AG04450 (cell line): ENCODE results near the gene MOCOS. TPM values are rescaled to one million over a fixed set of nuclear protein-coding genes. Genes with fewer than 3 reads are reported as not detected.

Experiments used
- CTCF ChIA-PET: fragments of 300-600, 350-600 bp; formaldehyde crosslinking; extraction: SDS; loops from one replicate; lab custom pipeline; 2022; ENCODE audit warnings: antibody characterized with exemption, inconsistent platforms; lab: Charles Lee
- POLR2A ChIA-PET: fragments of 350-600 bp; formaldehyde crosslinking; extraction: SDS; loops from one replicate; lab custom pipeline; 2021; ENCODE audit warnings: antibody characterized with exemption, inconsistent platforms; lab: Yijun Ruan, JAX
- DNase-seq: peaks from one replicate; pipeline ENCODE4 v3.0.0-alpha.2; 2011; ENCODE audit warnings: low read depth, low spot score
- H3K27ac ChIP-seq: one replicate; pipeline ENCODE4 v1.5.1; 2012; ENCODE audit warnings: low read depth, low read length, control low read depth
- H3K27me3 ChIP-seq: one replicate; pipeline ENCODE4 v1.6.0; 2012; ENCODE audit warnings: low read length; ENCODE audit not compliant: control insufficient read depth, insufficient read depth
- H3K4me3 ChIP-seq: 2 replicates; pipeline ENCODE4 v1.5.1; 2011; ENCODE audit warnings: mild to moderate bottlenecking, low read depth, low read length, control low read depth
- H3K9me3 ChIP-seq: 2 replicates; pipeline ENCODE4 v1.5.1; 2012; ENCODE audit warnings: low read length; ENCODE audit not compliant: control insufficient read depth, insufficient read depth
- polyA plus RNA-seq: library from polyadenylated mRNA; depleted of rRNA; stranded (reverse); fragments of >200 nt; gene quantifications from 2 replicates; pipeline ENCODE4 v1.2.3, GENCODE V29; 2011
- TF ChIP-seq, protein P1 (sequence below): IDR thresholded peaks from 2 replicates; pipeline ENCODE4 v1.5.1; 2011; ENCODE audit warnings: low read depth, low read length, control low read depth, inconsistent platforms

Gene MOCOS
- polyA plus RNA-seq, 1 experiment, result 5.1 TPM

DNA sequence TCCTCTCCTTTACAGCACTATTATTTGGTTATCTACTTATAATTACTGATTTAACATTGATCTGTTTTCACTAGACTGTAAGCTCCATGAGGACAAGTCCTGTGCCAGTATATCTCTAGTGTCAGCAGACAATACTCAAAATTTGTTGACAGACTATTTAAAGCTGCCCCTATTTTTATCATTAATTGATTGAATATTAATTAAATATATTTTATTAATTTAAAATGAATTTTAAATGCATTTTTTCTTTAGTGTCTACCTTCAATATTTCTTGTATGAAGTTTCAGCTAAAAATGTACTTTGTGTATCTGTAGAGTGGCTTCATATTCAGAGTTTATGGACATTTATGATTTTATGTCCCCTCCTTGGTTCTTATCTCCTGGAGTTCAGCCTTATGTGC lies 83.9 kb downstream of the MOCOS start:
- ChIA-PET POLR2A (no interaction called here), CTCF (interaction anchor here (1.0 kb wide), 1 partner anchor 10 kb away, joined by 3 read pairs; no protein-coding TSS in a partner anchor)
- Histone ChIP-seq H3K27ac (no peak overlapping the region), H3K4me3 (no peak overlapping the region), H3K9me3 (no peaks in the 10 kb centered on the region), H3K27me3 (no peaks in the 10 kb centered on the region)
- TF ChIP-seq, protein P1, sequence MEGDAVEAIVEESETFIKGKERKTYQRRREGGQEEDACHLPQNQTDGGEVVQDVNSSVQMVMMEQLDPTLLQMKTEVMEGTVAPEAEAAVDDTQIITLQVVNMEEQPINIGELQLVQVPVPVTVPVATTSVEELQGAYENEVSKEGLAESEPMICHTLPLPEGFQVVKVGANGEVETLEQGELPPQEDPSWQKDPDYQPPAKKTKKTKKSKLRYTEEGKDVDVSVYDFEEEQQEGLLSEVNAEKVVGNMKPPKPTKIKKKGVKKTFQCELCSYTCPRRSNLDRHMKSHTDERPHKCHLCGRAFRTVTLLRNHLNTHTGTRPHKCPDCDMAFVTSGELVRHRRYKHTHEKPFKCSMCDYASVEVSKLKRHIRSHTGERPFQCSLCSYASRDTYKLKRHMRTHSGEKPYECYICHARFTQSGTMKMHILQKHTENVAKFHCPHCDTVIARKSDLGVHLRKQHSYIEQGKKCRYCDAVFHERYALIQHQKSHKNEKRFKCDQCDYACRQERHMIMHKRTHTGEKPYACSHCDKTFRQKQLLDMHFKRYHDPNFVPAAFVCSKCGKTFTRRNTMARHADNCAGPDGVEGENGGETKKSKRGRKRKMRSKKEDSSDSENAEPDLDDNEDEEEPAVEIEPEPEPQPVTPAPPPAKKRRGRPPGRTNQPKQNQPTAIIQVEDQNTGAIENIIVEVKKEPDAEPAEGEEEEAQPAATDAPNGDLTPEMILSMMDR, result no peak
- DNase-seq, result no peak

DNA sequence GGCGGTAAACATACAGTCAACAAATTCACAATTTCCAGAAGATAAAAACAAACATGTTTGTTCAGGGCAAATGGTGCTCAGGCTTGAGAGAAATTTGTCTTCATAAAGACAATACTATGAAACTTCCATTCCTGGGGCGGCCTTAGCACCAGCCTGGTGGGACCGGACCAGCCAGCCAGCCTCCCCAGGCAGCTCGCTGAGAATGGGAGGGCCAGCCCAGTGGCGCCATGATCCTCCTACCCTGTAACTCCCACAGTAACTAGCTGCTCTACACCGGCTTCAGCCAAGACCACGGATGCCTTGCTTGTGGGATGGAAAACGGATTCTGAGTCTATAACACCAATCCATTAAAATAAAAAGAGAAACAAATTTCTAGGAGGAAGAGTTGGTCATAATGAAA lies 86.0 kb downstream of the MOCOS start:
- CTCF ChIA-PET, result interaction anchor here (0.7 to 1.3 kb wide), 2 partner anchors 11 kb away, joined by 4 read pairs; no protein-coding TSS in a partner anchor

DNA sequence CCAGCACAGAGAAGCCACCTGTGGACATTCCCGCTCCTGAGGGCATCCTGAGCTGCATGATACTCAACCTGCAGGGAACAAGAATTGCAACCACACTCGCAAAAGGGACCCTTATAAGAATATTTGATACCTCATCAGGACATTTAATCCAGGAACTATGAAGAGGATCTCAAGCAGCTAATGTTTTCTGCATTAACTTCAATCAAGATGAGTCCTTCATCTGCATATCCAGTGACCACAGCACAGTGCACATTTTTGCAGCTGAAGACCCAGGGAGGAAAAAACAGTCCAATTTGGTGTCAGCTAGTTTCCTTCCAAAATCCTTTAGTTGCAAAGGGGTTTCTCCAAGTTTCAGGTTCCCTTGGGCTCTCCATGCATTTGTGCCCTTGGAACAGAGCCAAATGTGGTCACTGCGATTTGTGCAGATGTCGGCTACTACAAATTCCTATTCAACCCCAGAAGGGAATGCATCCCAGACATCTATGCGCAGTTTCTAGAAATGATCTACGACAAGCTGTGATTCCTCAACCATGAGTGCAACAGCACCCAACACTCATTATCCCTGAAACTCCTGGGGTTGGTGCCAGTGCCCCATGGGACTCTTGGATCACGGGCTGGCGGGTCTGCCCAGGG lies 86.9 kb downstream of the MOCOS start:
- TF ChIP-seq, protein P1, result no peak
- CTCF ChIA-PET, result interaction anchor here (0.7 kb wide), 1 partner anchor 10 kb away, joined by 4 read pairs; no protein-coding TSS in a partner anchor
- H3K4me3 ChIP-seq, result no peak overlapping the region
- POLR2A ChIA-PET, result interaction anchor here (1.4 kb wide), 1 partner anchor 33 kb away, joined by 3 read pairs; no protein-coding TSS in a partner anchor
- no peaks in the 10 kb centered on the region for H3K9me3 ChIP-seq
- no peak overlapping the region for H3K27ac ChIP-seq
- DNase-seq, result no peak
- peaks cover 4% of the 10 kb centered on the region for H3K27me3 ChIP-seq

More for the DNA sequence above, 86.0 kb downstream of the MOCOS start:
- DNase-seq, result no peak
- Histone ChIP-seq H3K4me3 (no peak overlapping the region), H3K9me3 (no peaks in the 10 kb centered on the region), H3K27ac (no peak overlapping the region), H3K27me3 (no peaks in the 10 kb centered on the region)
- TF ChIP-seq, protein P1, result no peak
- POLR2A ChIA-PET, result interaction anchor here (1.4 kb wide), 1 partner anchor 32 kb away, joined by 3 read pairs; no protein-coding TSS in a partner anchor

DNA sequence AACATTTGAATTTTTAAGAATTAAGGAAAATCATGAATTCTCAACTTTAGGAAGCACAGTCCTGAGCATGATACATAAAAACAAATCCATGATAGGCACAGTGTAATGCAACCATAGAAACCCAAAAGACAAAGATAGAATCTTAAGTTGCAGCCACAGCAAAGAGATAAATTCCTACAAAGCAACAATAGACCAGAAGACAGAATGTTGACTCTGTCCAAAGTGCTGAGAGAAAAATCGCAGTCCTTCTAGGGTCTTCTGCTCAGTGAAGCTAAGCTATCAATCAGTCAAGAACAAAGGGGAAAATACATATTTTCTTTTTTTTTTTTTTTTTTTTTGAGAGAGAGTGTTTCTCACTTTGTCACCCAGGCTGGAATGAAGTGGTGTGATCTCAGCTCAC lies 88.3 kb downstream of the MOCOS start:
- peaks cover 4% of the 10 kb centered on the region for H3K27me3 ChIP-seq
- no peak overlapping the region for H3K4me3 ChIP-seq
- TF ChIP-seq, protein P1, result no peak
- CTCF ChIA-PET, result interaction anchor here (0.6 to 1.2 kb wide), 3 partner anchors 9 to 297 kb away, joined by 3 to 8 read pairs (median 4); no protein-coding TSS in a partner anchor
- H3K27ac ChIP-seq, result no peak overlapping the region
- DNase-seq, result no peak
- POLR2A ChIA-PET, result interaction anchor here (0.7 kb wide), 1 partner anchor 30 kb away, joined by 9 read pairs; no protein-coding TSS in a partner anchor
- H3K9me3 ChIP-seq, result no peaks in the 10 kb centered on the region

DNA sequence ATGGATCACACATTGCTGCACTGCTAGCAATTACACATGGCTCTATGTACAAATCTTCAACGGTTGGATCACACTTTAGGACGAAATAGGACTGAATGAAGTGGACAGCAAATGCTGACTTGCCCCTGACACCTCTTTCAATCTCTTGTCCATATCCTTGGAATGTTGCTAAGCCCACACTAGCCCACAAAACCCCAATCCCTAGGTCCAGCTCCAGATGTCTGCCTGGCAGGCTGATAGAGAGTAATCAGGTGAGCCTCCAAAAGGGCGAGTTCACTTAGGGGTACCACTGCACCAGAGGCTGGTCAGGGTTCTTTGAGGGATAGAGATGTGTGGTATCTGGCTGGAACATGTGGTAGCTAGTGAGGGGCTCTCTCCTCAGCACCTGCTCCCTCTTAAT lies 91.7 kb downstream of the MOCOS start:
- ChIA-PET POLR2A (no interaction called here), CTCF (interaction anchor here (2.1 to 9.5 kb wide), 2 partner anchors 184 to 261 kb away, joined by 8 to 148 read pairs; no protein-coding TSS in a partner anchor)
- TF ChIP-seq, protein P1, result no peak
- no peak overlapping the region for H3K27ac ChIP-seq
- no peaks in the 10 kb centered on the region for H3K9me3 ChIP-seq
- peaks cover 4% of the 10 kb centered on the region for H3K27me3 ChIP-seq
- DNase-seq, result no peak
- H3K4me3 ChIP-seq, result no peak overlapping the region
